CD4-positive, alpha-beta T cell treated with Interleukin-10 for 1 hour (primary cell): ENCODE measurements around the gene EVL.

Experiments
- DNase-seq: peaks from one replicate; pipeline ENCODE4 v3.0.0-alpha.2; 2020

Gene EVL

GRCh38 chr14:100114109-100114765 is 49.0 kb downstream of the EVL start:
- DNase-seq, result no peak

GRCh38 chr14:100115236-100115635 is 50.0 kb downstream of the EVL start:
- no peak for DNase-seq

- DNase-seq, result no peak
These were observed 50.5 kb downstream of the EVL start for GRCh38 chr14:100115726-100116125.

- DNase-seq, result no peak
These were observed 50.9 kb downstream of the EVL start for GRCh38 chr14:100116134-100116533.

GRCh38 chr14:100117026-100117425 is 51.8 kb downstream of the EVL start:
- DNase-seq, result no peak

- no peak for DNase-seq
These were observed 52.6 kb downstream of the EVL start for GRCh38 chr14:100117633-100118395.

- no peak for DNase-seq
These were observed 53.3 kb downstream of the EVL start for GRCh38 chr14:100118396-100119011.

GRCh38 chr14:100119251-100119650 is 54.0 kb downstream of the EVL start:
- DNase-seq, result no peak

GRCh38 chr14:100120522-100121269 is 55.5 kb downstream of the EVL start:
- DNase-seq, result no peak

- no peak for DNase-seq
These were observed 56.6 kb downstream of the EVL start for GRCh38 chr14:100121643-100122480.

- DNase-seq, result no peak
These were observed 57.4 kb downstream of the EVL start for GRCh38 chr14:100122481-100123223.

- no peak for DNase-seq
These were observed 58.4 kb downstream of the EVL start for GRCh38 chr14:100123618-100124017.

- no peak for DNase-seq
These were observed 59.4 kb downstream of the EVL start for GRCh38 chr14:100124551-100125088.

GRCh38 chr14:100126401-100126800 is 61.2 kb downstream of the EVL start:
- no peak for DNase-seq

- no peak for DNase-seq
These were observed 62.7 kb downstream of the EVL start for GRCh38 chr14:100127853-100128455.

- no peak for DNase-seq
These were observed 63.5 kb downstream of the EVL start for GRCh38 chr14:100128688-100129087.

- DNase-seq, result no peak
These were observed 64.0 kb downstream of the EVL start for GRCh38 chr14:100129161-100129589.

- DNase-seq, result no peak
These were observed 65.3 kb downstream of the EVL start for GRCh38 chr14:100130521-100130920.

- no peak for DNase-seq
These were observed 66.0 kb downstream of the EVL start for GRCh38 chr14:100131181-100131580.

- no peak for DNase-seq
These were observed 67.1 kb downstream of the EVL start for GRCh38 chr14:100132161-100132902.
